Dendritic cell treated with granulocyte-macrophage colony-stimulating factor and Interleukin-4, amounts not matched to agents 40 ng/mL and 50 ng/mL, for 4 days (primary cell): Measurements from ENCODE around the gene GLRX3.
A peak's percentile ranks its signal among the peaks of the same experiment; 100 is the strongest.

Experiments used
- H3K27ac Mint-ChIP-seq: one replicate; pipeline ENCODE4 v1.8.0; 2022; ENCODE audit warnings: mild to moderate bottlenecking, mixed read lengths
- H3K27me3 Mint-ChIP-seq: one replicate; pipeline ENCODE4 v1.8.0; 2022; ENCODE audit warnings: mild to moderate bottlenecking, mixed read lengths
- H3K36me3 Mint-ChIP-seq: one replicate; pipeline ENCODE4 v1.8.0; 2022; ENCODE audit warnings: low read depth, mixed read lengths
- H3K4me1 Mint-ChIP-seq: one replicate; pipeline ENCODE4 v1.8.0; 2022; ENCODE audit warnings: low read depth, mixed read lengths
- H3K4me3 Mint-ChIP-seq: one replicate; pipeline ENCODE4 v1.8.0; 2022; ENCODE audit warnings: mild to moderate bottlenecking, moderate library complexity, mixed read lengths
- H3K9me3 Mint-ChIP-seq: one replicate; pipeline ENCODE4 v1.8.0; 2022; ENCODE audit warnings: mixed read lengths
- intact Hi-C: fragments of 100-400 bp; cut with micrococcal nuclease; formaldehyde crosslinking; loops from one replicate; pipeline ENCODE4 v1.15.0; 2022

GLRX3 gene

DNA sequence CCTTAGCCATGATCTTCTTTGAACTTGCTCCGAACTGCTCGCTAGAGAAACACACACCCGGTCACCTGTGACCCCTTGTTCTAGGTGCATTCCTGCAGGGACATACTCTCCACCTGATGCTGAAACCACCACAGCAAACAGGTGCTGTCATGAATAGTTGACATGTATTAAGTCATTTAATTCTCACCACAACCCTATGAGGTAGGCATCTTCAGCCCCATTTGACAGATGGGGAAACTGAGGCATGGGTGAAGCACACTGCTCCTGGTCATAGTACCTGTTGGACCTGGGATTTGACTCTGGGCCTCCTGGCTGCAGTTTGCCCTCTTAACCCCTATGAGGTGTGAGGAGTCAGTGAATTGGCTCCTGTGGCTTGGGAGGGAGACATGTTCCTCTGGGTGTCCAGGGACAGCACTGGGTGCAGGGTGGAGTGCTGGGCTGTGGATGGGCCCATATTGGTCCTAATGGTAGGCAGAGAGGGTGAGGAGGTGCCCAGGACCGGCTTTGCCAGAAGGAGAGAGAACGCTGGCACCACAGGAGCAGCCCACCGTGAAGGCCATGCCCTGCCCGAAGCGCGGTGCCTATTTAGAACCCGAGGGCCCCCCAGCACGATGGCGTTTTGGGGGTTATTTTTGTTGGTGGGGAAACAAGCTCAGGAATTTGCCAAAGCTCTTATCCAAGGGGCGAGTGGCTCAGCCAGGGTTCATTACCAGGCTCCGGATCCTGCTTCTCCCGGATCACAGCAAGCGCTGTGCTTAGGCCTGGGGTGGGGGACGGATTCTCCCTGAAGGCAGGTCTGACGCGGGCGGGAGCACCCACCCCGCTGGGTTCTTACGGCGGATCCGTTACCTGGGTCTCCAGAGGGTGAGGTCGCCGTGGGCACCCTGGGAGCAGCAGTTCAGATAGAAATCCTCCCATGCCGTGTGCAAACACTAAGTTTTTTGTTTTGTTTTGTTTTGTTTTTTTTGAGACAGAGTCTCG lies 52.3 kb downstream of the GLRX3 start:
- no peak overlapping the region for H3K4me3 Mint-ChIP-seq
- H3K27me3 Mint-ChIP-seq, result peaks cover 17% of the 10 kb centered on the region
- H3K4me1 Mint-ChIP-seq, result peaks cover 5% of the 10 kb centered on the region
- H3K27ac Mint-ChIP-seq, result no peak overlapping the region
- no peaks in the 10 kb centered on the region for H3K9me3 Mint-ChIP-seq
- intact Hi-C loops, result no loop called here
- peaks cover 45% of the 10 kb centered on the region for H3K36me3 Mint-ChIP-seq

DNA sequence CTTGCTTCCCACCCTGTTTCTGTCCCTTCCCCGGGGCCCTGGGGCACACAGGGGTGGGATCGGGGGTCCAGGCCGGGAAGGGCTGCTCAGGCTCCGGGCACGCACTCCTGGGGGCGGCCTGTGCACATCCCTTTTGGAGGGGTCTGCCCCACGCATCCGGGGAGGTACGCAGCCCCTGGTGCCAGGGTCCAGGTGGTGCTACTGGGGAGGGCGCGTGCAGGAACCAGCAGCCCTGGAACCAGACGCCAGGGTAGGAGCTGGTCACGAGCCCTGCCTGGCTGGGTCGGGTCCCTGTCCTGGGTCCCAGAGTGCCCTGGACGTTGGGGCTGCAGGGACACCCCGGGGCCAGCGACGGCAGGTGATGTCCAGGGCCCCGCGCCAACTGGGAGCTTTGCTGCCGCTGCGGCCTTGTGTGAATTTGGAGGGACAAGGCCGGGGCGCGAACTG lies 53.4 kb downstream of the GLRX3 start:
- Mint-ChIP-seq H3K27ac (no peak overlapping the region), H3K9me3 (no peaks in the 10 kb centered on the region), H3K4me3 (no peak overlapping the region), H3K27me3 (peaks cover 17% of the 10 kb centered on the region), H3K36me3 (peaks cover 33% of the 10 kb centered on the region), H3K4me1 (peaks cover 5% of the 10 kb centered on the region)
- intact Hi-C loops, result no loop called here

DNA sequence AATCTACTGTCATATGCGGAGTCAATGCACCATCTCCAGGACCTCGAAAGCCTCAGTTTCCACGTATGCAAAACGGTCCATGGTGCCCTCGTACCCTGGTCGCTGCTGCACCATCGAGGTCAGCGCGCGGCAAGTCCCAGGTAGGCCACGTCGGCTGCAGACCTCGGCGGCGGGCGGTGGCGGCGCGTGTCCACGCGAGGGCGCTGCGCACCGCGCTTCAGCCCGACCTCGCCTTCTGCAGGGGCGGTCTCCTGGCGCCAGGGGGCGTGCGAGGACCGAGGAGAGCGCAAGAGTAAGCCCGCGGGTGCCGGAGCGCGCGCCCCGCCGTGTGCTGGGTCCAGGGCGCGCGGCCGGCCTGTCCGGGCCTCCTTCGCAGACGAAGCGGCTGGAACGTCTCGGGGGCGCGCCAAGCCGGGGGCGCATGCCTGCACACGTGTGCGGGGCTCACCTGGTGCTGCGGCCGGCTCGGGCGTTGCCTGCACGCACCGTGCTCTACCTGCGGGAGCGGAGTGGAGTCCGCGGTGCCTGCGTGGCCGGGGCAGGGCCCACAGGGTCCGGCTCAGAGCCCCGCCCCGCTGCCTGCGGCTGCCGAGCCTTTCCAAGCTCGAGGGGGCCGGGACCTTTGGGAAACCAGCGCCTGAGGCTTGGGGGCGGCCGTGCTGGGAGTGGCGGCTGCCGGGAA lies 54.0 kb downstream of the GLRX3 start:
- Mint-ChIP-seq H3K4me3 (peak overlapping the region; percentile 17), H3K4me1 (peaks cover 5% of the 10 kb centered on the region), H3K36me3 (peaks cover 28% of the 10 kb centered on the region), H3K27me3 (peaks cover 17% of the 10 kb centered on the region), H3K9me3 (no peaks in the 10 kb centered on the region), H3K27ac (no peak overlapping the region)
- intact Hi-C loops, result no loop called here

DNA sequence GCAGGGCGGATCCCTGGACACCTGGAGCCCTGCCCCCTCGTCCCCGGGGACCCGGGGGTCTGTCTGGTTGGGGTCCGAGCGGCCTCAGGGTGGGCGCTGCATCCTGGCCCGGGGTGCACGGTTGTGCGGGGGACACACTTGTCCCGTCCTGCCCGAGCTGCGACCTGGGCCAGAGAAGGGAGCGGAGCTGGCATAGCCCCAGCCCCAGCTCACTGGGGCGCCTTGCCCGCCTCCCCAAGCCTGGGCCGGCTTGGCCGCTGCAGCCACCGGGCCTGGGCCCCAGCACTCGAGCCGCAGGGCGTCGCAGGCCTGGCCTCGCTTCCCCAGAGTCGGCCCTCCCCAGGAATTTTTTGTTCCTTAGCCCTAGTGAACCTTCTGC lies 54.5 kb downstream of the GLRX3 start:
- Mint-ChIP-seq H3K4me1 (peaks cover 5% of the 10 kb centered on the region), H3K27me3 (peaks cover 17% of the 10 kb centered on the region), H3K4me3 (no peak overlapping the region), H3K27ac (no peak overlapping the region), H3K36me3 (peaks cover 22% of the 10 kb centered on the region), H3K9me3 (no peaks in the 10 kb centered on the region)
- intact Hi-C loops, result no loop called here

DNA sequence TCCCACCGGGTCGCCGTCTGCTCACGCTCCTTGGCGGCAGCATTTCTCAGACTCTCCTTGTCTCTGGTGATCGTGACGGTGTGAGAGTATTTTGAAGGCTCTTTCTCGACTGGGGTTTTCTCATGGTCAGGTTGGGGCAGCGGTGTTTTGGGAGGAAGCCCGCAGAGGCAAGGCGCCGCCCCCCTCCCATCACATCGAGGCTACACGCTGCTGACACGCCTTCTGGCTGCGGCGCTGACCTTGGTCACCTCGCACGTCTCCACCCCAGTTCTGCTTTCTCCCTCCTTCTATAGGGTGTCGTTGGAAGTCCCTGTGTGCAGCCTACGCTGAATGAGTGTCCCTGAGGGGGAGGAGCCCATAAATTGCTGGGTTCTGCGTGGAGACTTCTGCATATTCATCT lies 55.2 kb downstream of the GLRX3 start:
- Mint-ChIP-seq H3K4me1 (peaks cover 5% of the 10 kb centered on the region), H3K9me3 (no peaks in the 10 kb centered on the region), H3K27ac (no peak overlapping the region), H3K27me3 (peaks cover 17% of the 10 kb centered on the region), H3K36me3 (peaks cover 16% of the 10 kb centered on the region), H3K4me3 (no peak overlapping the region)
- intact Hi-C loops, result no loop called here

DNA sequence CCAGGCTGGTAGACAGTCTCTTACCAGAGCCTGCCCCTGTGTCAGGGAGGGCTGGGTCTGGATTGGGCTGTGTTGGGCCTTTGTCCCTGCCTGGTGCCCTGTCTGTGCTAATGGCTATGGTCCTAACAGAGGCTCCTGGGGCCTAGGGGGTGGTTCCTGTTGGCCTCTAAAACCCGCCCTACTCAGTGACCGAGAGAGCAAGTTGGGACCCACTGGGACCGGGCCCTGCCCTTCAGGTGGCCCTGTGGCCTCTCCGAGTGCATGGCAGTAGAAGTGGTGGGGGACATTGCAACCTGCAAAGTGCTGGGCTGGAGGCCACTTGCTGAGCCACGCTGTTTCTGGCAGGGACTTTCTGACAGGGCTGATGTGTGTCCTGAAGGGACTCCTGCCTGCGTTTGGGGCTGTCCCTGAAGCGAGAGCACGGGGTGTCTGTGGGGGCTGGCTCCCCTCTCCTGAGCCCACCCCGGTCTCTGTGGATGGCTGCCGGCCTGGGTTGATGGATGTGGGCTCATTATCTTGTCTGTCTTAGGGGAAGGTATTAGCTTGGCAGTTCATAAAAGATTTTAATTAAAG lies 56.2 kb downstream of the GLRX3 start:
- Mint-ChIP-seq H3K27ac (no peak overlapping the region), H3K4me1 (peaks cover 5% of the 10 kb centered on the region), H3K9me3 (no peaks in the 10 kb centered on the region), H3K4me3 (no peak overlapping the region), H3K27me3 (peaks cover 17% of the 10 kb centered on the region), H3K36me3 (peaks cover 10% of the 10 kb centered on the region)
- intact Hi-C loops, result no loop called here

DNA sequence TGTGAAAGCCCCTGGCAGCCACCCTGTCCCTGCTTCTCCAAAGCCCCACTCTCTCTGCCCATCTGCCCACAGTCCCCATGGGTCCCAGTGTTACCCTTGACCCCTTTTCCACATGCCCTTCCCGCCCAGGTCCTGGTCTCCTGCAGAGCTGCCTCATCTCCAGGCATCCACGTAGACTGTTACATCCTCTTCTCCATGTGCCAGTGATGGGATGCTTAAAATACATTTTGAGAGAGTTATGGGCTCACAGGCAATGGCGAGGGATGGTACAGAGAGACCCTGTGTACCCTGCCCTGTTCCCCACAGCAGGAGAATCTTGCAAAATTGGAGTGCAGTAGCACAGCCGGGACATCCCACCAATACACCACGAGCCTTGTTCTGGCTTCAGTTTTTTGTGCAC lies 56.8 kb downstream of the GLRX3 start:
- no peaks in the 10 kb centered on the region for H3K9me3 Mint-ChIP-seq
- intact Hi-C loops, result no loop called here
- peaks cover 17% of the 10 kb centered on the region for H3K27me3 Mint-ChIP-seq
- H3K27ac Mint-ChIP-seq, result no peak overlapping the region
- peaks cover 4% of the 10 kb centered on the region for H3K36me3 Mint-ChIP-seq
- H3K4me3 Mint-ChIP-seq, result no peak overlapping the region
- H3K4me1 Mint-ChIP-seq, result peaks cover 5% of the 10 kb centered on the region

DNA sequence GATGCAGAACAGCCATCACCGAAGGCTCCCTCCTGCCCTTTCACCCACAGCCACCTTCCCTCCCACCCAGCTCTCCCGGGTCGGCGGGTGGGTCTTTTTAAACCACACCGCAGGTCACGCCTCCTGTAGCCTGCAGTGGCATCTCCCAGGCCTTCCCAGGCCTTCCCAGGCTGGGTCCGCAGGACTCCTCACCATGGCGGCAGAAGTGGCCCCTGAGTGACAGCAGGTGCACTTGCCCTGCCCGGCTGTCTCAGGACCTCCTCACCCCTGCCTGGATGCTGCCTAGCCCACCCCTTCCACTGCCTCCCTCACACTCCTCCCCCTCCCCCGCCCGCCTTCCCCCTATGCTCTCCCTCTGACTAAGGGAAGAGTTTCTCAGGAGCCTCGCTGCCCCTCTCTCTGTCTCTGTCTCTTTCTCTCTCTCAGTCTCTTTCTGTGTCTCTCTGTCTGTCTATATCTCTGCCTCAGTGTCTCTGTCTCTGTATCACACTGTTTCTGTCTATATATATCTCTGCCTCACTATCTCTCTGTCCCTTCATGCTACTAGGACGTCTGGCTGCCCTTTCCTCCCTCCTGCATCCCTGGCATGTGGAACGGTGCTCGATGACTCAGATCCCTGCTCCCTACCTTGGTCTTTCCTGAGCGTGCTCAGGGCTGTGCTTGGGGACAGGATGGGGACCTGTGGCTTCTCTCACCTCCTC lies 57.5 kb downstream of the GLRX3 start:
- H3K4me1 Mint-ChIP-seq, result peaks cover 5% of the 10 kb centered on the region
- H3K27ac Mint-ChIP-seq, result no peak overlapping the region
- peaks cover 17% of the 10 kb centered on the region for H3K27me3 Mint-ChIP-seq
- H3K4me3 Mint-ChIP-seq, result no peak overlapping the region
- no peaks in the 10 kb centered on the region for H3K36me3 Mint-ChIP-seq
- intact Hi-C loops, result no loop called here
- H3K9me3 Mint-ChIP-seq, result no peaks in the 10 kb centered on the region

DNA sequence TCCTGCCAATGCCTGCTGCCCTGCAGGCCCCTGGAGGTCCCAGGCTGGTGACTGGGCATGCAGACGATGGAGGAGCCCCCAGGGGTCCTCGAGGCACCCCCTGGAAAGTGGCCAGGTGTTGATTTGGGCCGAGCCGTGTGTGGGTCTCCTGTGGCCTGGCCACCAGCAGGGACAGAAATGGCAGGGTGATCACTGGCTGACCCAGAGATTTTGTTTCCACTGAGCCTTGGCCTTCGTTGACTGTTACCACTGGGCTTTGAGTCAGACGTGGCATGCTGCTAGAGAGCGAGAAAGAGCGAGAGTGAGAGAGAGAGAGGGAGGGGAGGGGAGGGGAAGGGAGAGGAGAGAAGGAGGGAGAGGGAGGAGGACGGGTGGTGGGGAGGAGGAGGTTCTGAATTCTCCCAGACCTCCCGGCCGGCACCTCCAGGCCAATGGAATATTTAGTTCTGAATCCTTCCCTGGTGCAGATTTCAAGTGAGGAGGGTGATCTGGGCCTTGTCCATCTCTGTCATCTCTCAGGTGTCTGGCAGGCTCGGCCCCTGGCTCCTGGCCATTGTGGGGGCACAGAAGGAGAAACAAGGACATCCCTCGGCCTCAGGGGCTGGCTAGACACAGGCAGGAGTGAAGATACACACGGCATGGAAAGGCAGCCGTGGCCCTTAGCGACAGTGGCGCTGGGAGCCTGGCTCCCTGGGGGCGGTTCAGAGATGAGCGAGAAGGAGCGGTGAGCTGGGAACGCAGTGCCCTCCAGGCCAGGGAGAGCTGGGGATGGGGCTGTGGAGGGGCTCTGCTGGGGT lies 58.2 kb downstream of the GLRX3 start:
- no peak overlapping the region for H3K4me3 Mint-ChIP-seq
- intact Hi-C loops, result no loop called here
- no peaks in the 10 kb centered on the region for H3K9me3 Mint-ChIP-seq
- peaks cover 17% of the 10 kb centered on the region for H3K27me3 Mint-ChIP-seq
- H3K36me3 Mint-ChIP-seq, result no peaks in the 10 kb centered on the region
- no peak overlapping the region for H3K27ac Mint-ChIP-seq
- H3K4me1 Mint-ChIP-seq, result peaks cover 5% of the 10 kb centered on the region

DNA sequence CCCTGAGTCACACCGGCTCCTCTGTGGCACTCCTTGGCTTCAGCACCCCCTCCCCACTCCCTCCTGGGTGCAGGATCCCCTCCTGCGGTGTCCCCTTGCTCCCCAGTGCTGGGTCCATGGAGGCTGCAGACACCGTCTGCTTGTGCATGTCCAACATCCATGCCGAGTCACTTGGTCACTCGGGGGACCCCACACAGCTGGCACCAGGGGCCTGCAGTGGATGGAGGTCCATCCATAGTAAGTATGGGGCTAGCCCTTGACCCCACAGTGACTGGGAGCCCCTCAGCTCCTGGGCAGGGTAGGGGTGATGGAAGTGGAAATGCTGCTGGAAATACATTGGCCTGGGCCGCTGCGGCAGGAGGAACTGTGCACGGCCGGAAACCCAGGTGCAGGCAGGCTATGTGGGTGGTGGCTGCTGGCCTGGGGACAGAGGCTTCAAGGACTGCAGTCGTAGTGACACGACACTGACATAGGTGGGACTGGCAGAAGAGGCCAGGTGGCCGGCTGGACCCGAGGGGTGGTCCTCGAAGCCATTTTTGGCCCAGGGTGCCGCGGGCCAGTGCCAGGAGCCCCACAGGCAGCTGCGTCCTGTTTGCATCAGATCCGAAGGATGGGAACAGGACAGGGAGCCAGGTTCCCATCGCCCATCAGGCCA lies 58.9 kb downstream of the GLRX3 start:
- no peaks in the 10 kb centered on the region for H3K36me3 Mint-ChIP-seq

DNA sequence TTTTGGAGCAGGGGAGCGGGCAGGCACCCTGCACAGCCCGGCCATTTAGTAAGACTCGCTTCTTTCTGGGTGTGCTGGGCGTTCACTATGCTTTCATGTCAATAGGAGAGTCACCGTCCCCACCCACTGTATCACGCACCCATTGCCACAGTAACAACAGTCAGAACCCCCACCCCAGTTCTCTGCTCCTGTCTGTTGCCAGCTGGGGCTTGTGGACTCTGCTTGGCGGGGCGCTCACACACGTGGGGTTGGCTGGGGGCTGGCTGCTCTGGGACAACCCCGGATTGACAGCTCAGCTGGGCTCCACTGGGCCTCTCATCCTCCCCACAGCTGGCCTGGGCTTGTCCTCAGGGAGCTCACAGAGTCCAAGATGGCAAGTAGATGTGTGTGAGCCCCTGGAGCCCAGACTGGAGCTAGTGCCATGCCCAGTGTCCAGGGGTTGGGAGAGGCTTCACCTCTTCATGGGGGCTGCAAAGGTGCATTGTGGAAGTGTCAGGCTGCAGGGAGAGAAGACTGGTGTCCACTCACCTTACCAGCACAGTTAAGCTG lies 59.6 kb downstream of the GLRX3 start:
- intact Hi-C loops, result no loop called here

More for the DNA sequence above, 58.9 kb downstream of the GLRX3 start:
- no peak overlapping the region for H3K4me3 Mint-ChIP-seq
- H3K4me1 Mint-ChIP-seq, result peaks cover under 1% of the 10 kb centered on the region
- peaks cover 15% of the 10 kb centered on the region for H3K27me3 Mint-ChIP-seq
- intact Hi-C loops, result no loop called here
- no peaks in the 10 kb centered on the region for H3K9me3 Mint-ChIP-seq
- no peak overlapping the region for H3K27ac Mint-ChIP-seq

DNA sequence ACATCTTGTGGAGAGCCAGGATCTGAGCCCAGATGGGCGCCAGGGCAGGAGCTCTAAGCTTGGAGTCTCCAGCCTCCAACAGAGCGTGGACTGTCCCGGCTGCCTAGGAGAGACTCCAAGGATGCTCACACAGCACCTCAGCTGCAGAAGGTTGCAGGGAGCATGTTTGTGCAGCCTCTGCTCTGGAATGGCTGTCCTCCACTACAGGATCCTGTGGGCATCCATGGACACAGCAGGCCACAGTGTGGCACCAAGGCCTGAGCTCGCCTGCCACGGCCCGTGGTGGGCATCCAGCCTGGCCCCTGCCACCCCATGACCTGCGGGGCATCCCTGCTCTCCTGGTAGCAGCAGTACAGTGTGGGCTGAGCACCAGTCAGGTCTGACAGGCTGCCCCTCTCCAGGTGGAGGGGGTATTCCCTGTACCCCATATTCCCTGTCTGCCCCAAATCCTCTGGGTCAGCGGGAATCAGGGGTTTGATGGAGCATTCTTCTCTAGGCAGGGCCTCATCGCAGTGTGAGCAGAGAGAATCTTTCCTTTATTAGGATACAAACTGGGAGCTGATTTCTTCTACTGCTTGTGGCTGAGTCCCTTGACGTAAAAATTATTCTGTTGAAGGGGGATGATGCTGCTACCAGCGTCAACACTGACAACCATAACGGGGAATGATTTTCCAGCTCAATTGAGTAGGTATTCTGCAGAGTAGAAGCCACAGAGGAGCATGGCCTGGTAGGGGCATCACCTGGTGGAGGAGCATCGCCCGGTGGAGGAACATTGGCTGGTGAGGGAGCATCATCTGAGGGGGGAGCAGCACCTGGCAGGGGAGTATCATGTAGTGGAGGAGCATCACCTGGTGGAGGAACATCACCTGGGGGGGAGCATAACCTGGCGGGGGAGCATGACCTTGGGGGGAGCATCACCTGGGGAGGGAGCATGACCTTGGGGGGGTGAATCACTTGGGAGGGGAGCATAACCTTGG lies 60.6 kb downstream of the GLRX3 start:
- peaks cover 7% of the 10 kb centered on the region for H3K27me3 Mint-ChIP-seq
- intact Hi-C loops, result no loop called here
- H3K36me3 Mint-ChIP-seq, result no peaks in the 10 kb centered on the region
- H3K27ac Mint-ChIP-seq, result no peak overlapping the region
- H3K9me3 Mint-ChIP-seq, result no peaks in the 10 kb centered on the region
- H3K4me3 Mint-ChIP-seq, result no peak overlapping the region
- no peaks in the 10 kb centered on the region for H3K4me1 Mint-ChIP-seq

More for the DNA sequence above, 59.6 kb downstream of the GLRX3 start:
- Mint-ChIP-seq H3K9me3 (no peaks in the 10 kb centered on the region), H3K27me3 (peaks cover 14% of the 10 kb centered on the region), H3K4me3 (no peak overlapping the region), H3K27ac (no peak overlapping the region), H3K4me1 (no peaks in the 10 kb centered on the region), H3K36me3 (no peaks in the 10 kb centered on the region)
